K562 (cell line): ENCODE measurements around the gene TAX1BP1. TPM values are rescaled to one million over a fixed set of nuclear protein-coding genes. Genes with fewer than 3 reads are reported as not detected.

Experiments used
- NKRF ChIP-seq: fragments of 450-650 bp; IDR thresholded peaks from 2 replicates; pipeline ENCODE4 v1.6.1; 2016; ENCODE audit warnings: borderline replicate concordance
- RHOXF2B ChIP-seq: fragments of 250-450 bp; sonication (Bioruptor Pico); conservative IDR thresholded peaks from 2 replicates; pipeline ENCODE4 v1.5.1; 2021
- RREB1 ChIP-seq: fragments of 250-450 bp; sonication (Bioruptor Pico); IDR thresholded peaks from 2 replicates; pipeline ENCODE4 v1.4.0; 2020
- SP2 ChIP-seq: IDR thresholded peaks from 2 replicates; pipeline ENCODE4 v1.6.1; 2011; ENCODE audit warnings: mild to moderate bottlenecking, low read depth, low read length, moderate library complexity; ENCODE audit not compliant: poor library complexity, severe bottlenecking; ENCODE audit errors: extremely low read depth
- YY1 ChIP-seq, 3 experiments: IDR thresholded peaks; 2 replicates each; pipeline ENCODE4 v1.6.1; 2011; ENCODE audit warnings: low read length in 2 of 3, mild to moderate bottlenecking in 2 of 3, moderate library complexity in 2 of 3, borderline replicate concordance in 1 of 3, control low read depth in 1 of 3, low read depth in 1 of 3; ENCODE audit not compliant: insufficient read depth in 3 of 3, insufficient replicate concordance in 2 of 3, control insufficient read depth in 1 of 3, insufficient read length in 1 of 3; ENCODE audit errors: extremely low read depth in 1 of 3
- ZNF174 ChIP-seq: fragments of 250-450 bp; sonication (Bioruptor Pico); IDR thresholded peaks from 2 replicates; pipeline ENCODE4 v1.4.0; 2020; ENCODE audit warnings: mild to moderate bottlenecking
- ZNF436 ChIP-seq: fragments of 250-450, 450-650 bp; sonication (Bioruptor Pico); formaldehyde crosslinking; IDR thresholded peaks from 2 replicates; pipeline ENCODE4 v1.7.0; 2020; ENCODE audit warnings: mild to moderate bottlenecking
- polyA plus RNA-seq, 8 experiments: library from polyadenylated mRNA; depleted of rRNA in 4 of 8; stranded (reverse) in 5 of 8; unstranded in 3 of 8; fragments of >200 nt; fragmentation: Nextera tagmentation in 2 of 8; fragmentation: Illumina TruSeq in 1 of 8; extraction: Ambion mirVana in 2 of 8; extraction: Trizol in 1 of 8; gene quantifications; 2 replicates each; pipeline versions ENCODE4 v1.2.1 to v1.2.3, GENCODE V29; 2011 to 2014; ENCODE audit warnings: inconsistent platforms in 1 of 8, missing spikeins in 1 of 8
- total RNA-seq, 7 experiments: library from RNA; depleted of rRNA in 6 of 7; stranded (reverse); fragments of >200 nt in 6 of 7; fragmentation: Illumina TruSeq in 2 of 7; extraction: Trizol in 2 of 7; gene quantifications; 2 replicates each; pipeline versions ENCODE4 v1.2.1 to v1.2.3, GENCODE V29; 2011 to 2021; ENCODE audit warnings: low replicate concordance in 1 of 7

Gene TAX1BP1
- total and polyA plus RNA-seq, 9 of the 15 experiments (the other 6 are each of a cell fraction or from before 2014, with no cell fraction given), result 49.0 to 119 (median 75.9) TPM

DNA sequence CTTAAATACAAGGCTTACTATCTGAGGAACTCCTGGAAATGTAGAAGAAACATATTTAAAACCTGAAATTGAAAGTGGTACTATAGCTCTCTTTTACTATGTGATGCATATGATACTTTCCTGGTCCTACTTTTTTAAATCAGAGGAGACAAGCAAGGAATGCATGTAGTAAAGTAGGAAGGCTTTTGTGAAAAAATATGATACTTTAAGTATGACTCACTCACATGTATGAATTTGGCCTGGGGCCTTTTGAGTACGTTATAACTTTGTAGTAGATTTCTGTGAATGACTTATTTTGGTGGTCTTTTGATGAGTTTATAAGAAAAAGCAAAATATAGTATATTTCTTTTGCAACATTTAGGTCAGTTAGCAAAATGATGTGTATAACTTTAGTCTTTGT, 53.8 kb downstream of the TAX1BP1 start (continued):
- TF ChIP-seq ZNF436 (CRISPR knock-in tag), result no peak
- TF ChIP-seq NKRF, result no peak
- no peak for TF ChIP-seq ZNF174 (CRISPR knock-in tag)
- TF ChIP-seq YY1 (IDR thresholded peaks at IDR 0.05; ENCODE audit: borderline replicate concordance in 1 of 3, control insufficient read depth in 1 of 3, extremely low read depth in 1 of 3, insufficient read depth in 3 of 3, insufficient read length in 1 of 3, insufficient replicate concordance in 2 of 3, low read depth in 1 of 3, low read length in 2 of 3), result no peak
- TF ChIP-seq RHOXF2B (CRISPR knock-in tag), result no peak
- TF ChIP-seq SP2, result no peak
- TF ChIP-seq RREB1, result no peak
